GM12878 (cell line): ENCODE data around the gene ZNF783. TPM values are rescaled to one million over a fixed set of nuclear protein-coding genes. Genes with fewer than 3 reads are reported as not detected.

Source experiments
- ATAC-seq: fragments of 200-7000 bp; cut with Tn5 transposase; 3 replicates; pipeline ENCODE4 v1.9.1; 2020; ENCODE audit warnings: mild to moderate bottlenecking, moderate library complexity
- BruUV-seq: library from RNA; stranded (reverse); fragments of 400-500 nt; replicated peaks from 2 replicates; lab custom pipeline; 2021; lab: Mats Ljungman, UMichigan
- CTCF ChIA-PET: fragments of 300-600 bp; sonication (Branson Sonifier 250); formaldehyde crosslinking; extraction: SDS; loops from one replicate; lab custom pipeline; 2021; ENCODE audit warnings: inconsistent platforms; lab: Yijun Ruan, JAX
- POLR2A ChIA-PET: fragments of 350-600 bp; formaldehyde crosslinking; extraction: SDS; loops from one replicate; lab custom pipeline; 2021; ENCODE audit warnings: inconsistent platforms; lab: Charles Lee
- RAD21 ChIA-PET: fragments of 300-600 bp; sonication (Branson Sonifier 250); formaldehyde crosslinking; loops from one replicate; lab custom pipeline; 2023; ENCODE audit warnings: antibody characterized with exemption; ENCODE audit not compliant: unreplicated experiment; lab: Charles Lee
- SMC1A ChIA-PET: fragments of 300-600 bp; sonication (Branson Sonifier 250); formaldehyde crosslinking; loops from one replicate; lab custom pipeline; 2023; ENCODE audit not compliant: unreplicated experiment, uncharacterized antibody; lab: Charles Lee
- DNase-seq: peaks from one replicate; pipeline ENCODE4 v3.0.0-alpha.2; 2011; ENCODE audit warnings: low read depth, low spot score
- FAIRE-seq: peaks from 3 replicates; lab custom pipeline; 2011; peaks lifted over from hg19 to GRCh38; lab: Jason Lieb, UNC
- H2AFZ ChIP-seq: 2 replicates; pipeline ENCODE4 v1.6.0; 2011; ENCODE audit warnings: low read depth, low read length, control low read depth; ENCODE audit not compliant: control insufficient read depth
- H3K27ac ChIP-seq: 2 replicates; pipeline ENCODE4 v1.5.1; 2011; ENCODE audit warnings: control low read depth; ENCODE audit not compliant: control insufficient read depth, insufficient read depth
- H3K27me3 ChIP-seq, 2 experiments: replicated peaks in 1 of 2; 2 replicates each; pipeline versions ENCODE4 v1.6.0 to v1.6.1; 2011; ENCODE audit warnings: low read length in 1 of 2; ENCODE audit not compliant: control insufficient read depth in 2 of 2, insufficient read depth in 2 of 2
- H3K36me3 ChIP-seq, 2 experiments: 2 replicates each; pipeline ENCODE4 v1.5.1; 2011; ENCODE audit warnings: low read length in 1 of 2; ENCODE audit not compliant: control insufficient read depth in 2 of 2, insufficient read depth in 2 of 2
- H3K4me1 ChIP-seq: 2 replicates; pipeline ENCODE4 v1.6.1; 2011; ENCODE audit warnings: mild to moderate bottlenecking, low read length, moderate library complexity, mixed read lengths; ENCODE audit not compliant: control insufficient read depth, insufficient read depth
- H3K4me2 ChIP-seq: 2 replicates; pipeline ENCODE4 v1.6.0; 2011; ENCODE audit warnings: control low read depth; ENCODE audit not compliant: control insufficient read depth, insufficient read depth
- H3K4me3 ChIP-seq: fragments of 200-600 bp; sonication (generic); 2 replicates; pipeline ENCODE4 v1.5.1; 2016
- H3K79me2 ChIP-seq: 2 replicates; pipeline ENCODE4 v1.6.0; 2011; ENCODE audit warnings: low read length; ENCODE audit not compliant: control insufficient read depth, insufficient read depth
- H3K9ac ChIP-seq: 2 replicates; pipeline ENCODE4 v1.8.0; 2011; ENCODE audit warnings: low read length, control low read depth, mixed read lengths; ENCODE audit not compliant: control insufficient read depth, insufficient read depth
- H3K9me3 ChIP-seq: replicated peaks from 3 replicates; pipeline ENCODE4 v1.5.1; 2011; ENCODE audit warnings: mild to moderate bottlenecking, low read length; ENCODE audit not compliant: control insufficient read depth, insufficient read depth
- H4K20me1 ChIP-seq: 2 replicates; pipeline ENCODE4 v1.6.0; 2011; ENCODE audit not compliant: control insufficient read depth, insufficient read depth
- BCLAF1 ChIP-seq: fragments of 450-650 bp; IDR thresholded peaks from 2 replicates; pipeline ENCODE4 v1.6.1; 2017; ENCODE audit warnings: antibody characterized with exemption, mild to moderate bottlenecking, moderate library complexity
- CREB1 ChIP-seq: IDR thresholded peaks from 2 replicates; pipeline ENCODE4 v1.6.1; 2012; ENCODE audit warnings: low read depth, mild to moderate bottlenecking, inconsistent platforms
- E4F1 ChIP-seq: fragments of 450-650 bp; IDR thresholded peaks from 2 replicates; pipeline ENCODE4 v1.6.1; 2018; ENCODE audit warnings: borderline replicate concordance, mild to moderate bottlenecking; ENCODE audit not compliant: partially characterized antibody
- EED ChIP-seq: sonication (generic); IDR thresholded peaks from 2 replicates; pipeline ENCODE4 v1.6.1; 2016; ENCODE audit warnings: antibody characterized with exemption, low read depth
- IKZF2 ChIP-seq, 2 experiments: fragments of 450-650 bp; IDR thresholded peaks; 2 replicates each; pipeline ENCODE4 v1.6.1; 2017; ENCODE audit warnings: mild to moderate bottlenecking in 2 of 2, moderate library complexity in 2 of 2
- IRF4 ChIP-seq: IDR thresholded peaks from 2 replicates; pipeline ENCODE4 v1.6.1; 2011; ENCODE audit warnings: low read depth, low read length
- KLF5 ChIP-seq: fragments of 450-650 bp; IDR thresholded peaks from 2 replicates; pipeline ENCODE4 v1.6.1; 2014; ENCODE audit warnings: mild to moderate bottlenecking; ENCODE audit not compliant: partially characterized antibody
- MYB ChIP-seq: fragments of 150-350 bp; IDR thresholded peaks from 2 replicates; pipeline ENCODE4 v1.6.1; 2014; ENCODE audit warnings: mild to moderate bottlenecking, low read depth, low read length, borderline replicate concordance
- POU2F2 ChIP-seq: IDR thresholded peaks from 3 replicates; pipeline ENCODE4 v1.6.1; 2011; ENCODE audit warnings: low read depth, mild to moderate bottlenecking, low read length, borderline replicate concordance
- RUNX3 ChIP-seq: IDR thresholded peaks from 2 replicates; pipeline ENCODE4 v1.6.1; 2012; ENCODE audit warnings: low read length, inconsistent platforms
- SUPT20H ChIP-seq: IDR thresholded peaks from 2 replicates; pipeline ENCODE4 v1.6.1; 2011; ENCODE audit warnings: low read depth, mild to moderate bottlenecking, low read length, moderate library complexity, borderline replicate concordance; ENCODE audit not compliant: control insufficient read depth
- WRNIP1 ChIP-seq: IDR thresholded peaks from 2 replicates; pipeline ENCODE4 v1.6.1; 2011; ENCODE audit warnings: low read depth, low read length, improper control_type of control experiment, borderline replicate concordance
- WGBS: methylation state at CpG from one replicate; pipeline ENCODE4 v1.1.6; 2016; ENCODE audit warnings: low lambda C conversion rate; ENCODE audit not compliant: insufficient replicate concordance, insufficient coverage; ENCODE audit errors: missing lambda C conversion rate; 5-methylcytosine and 5-hydroxymethylcytosine counted together
- in situ Hi-C: fragments of 300-500 bp; cut with MboI; formaldehyde crosslinking; loops from 9 replicates; pipeline ENCODE4 v1.14.3; 2018; ENCODE audit warnings: mixed read lengths
- intact Hi-C: fragments of 100-400 bp; cut with micrococcal nuclease; formaldehyde crosslinking; loops from one replicate; pipeline ENCODE4 v1.14.2; 2022; ENCODE audit not compliant: unreplicated experiment
- polyA plus RNA-seq, 11 experiments: library from polyadenylated mRNA; depleted of rRNA in 4 of 11; unstranded in 6 of 11; stranded (reverse) in 5 of 11; fragments of >200 nt; fragmentation: Nextera tagmentation in 4 of 11; fragmentation: Illumina TruSeq in 1 of 11; extraction: Ambion mirVana in 4 of 11; extraction: Trizol in 1 of 11; gene quantifications; 1 replicate in 1 of 11; 2 replicates in 10 of 11; pipeline versions ENCODE4 v1.2.1 to v1.2.3, GENCODE V29; 2011 to 2016; ENCODE audit warnings: inconsistent platforms in 2 of 11, missing spikeins in 2 of 11, low read depth in 1 of 11
- total RNA-seq, 4 experiments: library from RNA; depleted of rRNA in 3 of 4; stranded (reverse); fragments of >200 nt in 3 of 4; fragmentation: Illumina TruSeq in 1 of 4; extraction: Trizol in 1 of 4; gene quantifications; 2 replicates each; pipeline versions ENCODE4 v1.2.1 to v1.2.3, GENCODE V29; 2013 to 2021
- TF ChIP-seq, protein P1 (sequence below): IDR thresholded peaks from 2 replicates; pipeline ENCODE4 v1.6.1; 2011; ENCODE audit warnings: borderline replicate concordance, low read depth, mild to moderate bottlenecking, moderate library complexity, low read length; ENCODE audit not compliant: insufficient read depth, poor library complexity, severe bottlenecking
- TF ChIP-seq, protein P2 (sequence below): fragments of 450-650 bp; IDR thresholded peaks from 2 replicates; pipeline ENCODE4 v1.6.1; 2016; ENCODE audit warnings: mild to moderate bottlenecking, moderate library complexity, borderline replicate concordance

The ZNF783 gene
- total and polyA plus RNA-seq, 10 of the 15 experiments (the other 5 are each of a cell fraction or from before 2014, with no cell fraction given): 2.0 to 14.4 (median 6.4) TPM

- H3K79me2 ChIP-seq: no peaks in the 10 kb centered on the region
- H3K9me3 ChIP-seq: no peaks in the 10 kb centered on the region
- H3K9ac ChIP-seq: no peak overlapping the region
- DNase-seq (no peak), ATAC-seq (no peak), FAIRE-seq (no peak)
- CTCF ChIA-PET: no interaction called here
- RAD21 ChIA-PET: no interaction called here
- H3K4me3 ChIP-seq: no peak overlapping the region
- H3K4me1 ChIP-seq: peaks cover 12% of the 10 kb centered on the region
- WGBS: 56% methylated on average over 10 of the region's 10 CpGs
- SMC1A ChIA-PET: no interaction called here
- H3K36me3 ChIP-seq: no peaks in the 10 kb centered on the region
- in situ Hi-C loops: no loop called here
- BruUV-seq: no TSS peak
- no peaks in the 10 kb centered on the region for H3K27me3 ChIP-seq
- no peak overlapping the region for H3K4me2 ChIP-seq
- no peak overlapping the region for H3K27ac ChIP-seq
- no peaks in the 10 kb centered on the region for H4K20me1 ChIP-seq
- intact Hi-C loops: no loop called here
- POLR2A ChIA-PET: no interaction called here
- H2AFZ ChIP-seq: no peak overlapping the region
- TF ChIP-seq POU2F2: no peak
- TF ChIP-seq MYB: no peak
- TF ChIP-seq E4F1: no peak
- TF ChIP-seq IKZF2 (IDR thresholded peaks at IDR 0.05): no peak
- TF ChIP-seq, protein P1, sequence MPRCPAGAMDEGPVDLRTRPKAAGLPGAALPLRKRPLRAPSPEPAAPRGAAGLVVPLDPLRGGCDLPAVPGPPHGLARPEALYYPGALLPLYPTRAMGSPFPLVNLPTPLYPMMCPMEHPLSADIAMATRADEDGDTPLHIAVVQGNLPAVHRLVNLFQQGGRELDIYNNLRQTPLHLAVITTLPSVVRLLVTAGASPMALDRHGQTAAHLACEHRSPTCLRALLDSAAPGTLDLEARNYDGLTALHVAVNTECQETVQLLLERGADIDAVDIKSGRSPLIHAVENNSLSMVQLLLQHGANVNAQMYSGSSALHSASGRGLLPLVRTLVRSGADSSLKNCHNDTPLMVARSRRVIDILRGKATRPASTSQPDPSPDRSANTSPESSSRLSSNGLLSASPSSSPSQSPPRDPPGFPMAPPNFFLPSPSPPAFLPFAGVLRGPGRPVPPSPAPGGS: no peak
- TF ChIP-seq IRF4: no peak
- no peak for TF ChIP-seq RUNX3
- TF ChIP-seq, protein P2, sequence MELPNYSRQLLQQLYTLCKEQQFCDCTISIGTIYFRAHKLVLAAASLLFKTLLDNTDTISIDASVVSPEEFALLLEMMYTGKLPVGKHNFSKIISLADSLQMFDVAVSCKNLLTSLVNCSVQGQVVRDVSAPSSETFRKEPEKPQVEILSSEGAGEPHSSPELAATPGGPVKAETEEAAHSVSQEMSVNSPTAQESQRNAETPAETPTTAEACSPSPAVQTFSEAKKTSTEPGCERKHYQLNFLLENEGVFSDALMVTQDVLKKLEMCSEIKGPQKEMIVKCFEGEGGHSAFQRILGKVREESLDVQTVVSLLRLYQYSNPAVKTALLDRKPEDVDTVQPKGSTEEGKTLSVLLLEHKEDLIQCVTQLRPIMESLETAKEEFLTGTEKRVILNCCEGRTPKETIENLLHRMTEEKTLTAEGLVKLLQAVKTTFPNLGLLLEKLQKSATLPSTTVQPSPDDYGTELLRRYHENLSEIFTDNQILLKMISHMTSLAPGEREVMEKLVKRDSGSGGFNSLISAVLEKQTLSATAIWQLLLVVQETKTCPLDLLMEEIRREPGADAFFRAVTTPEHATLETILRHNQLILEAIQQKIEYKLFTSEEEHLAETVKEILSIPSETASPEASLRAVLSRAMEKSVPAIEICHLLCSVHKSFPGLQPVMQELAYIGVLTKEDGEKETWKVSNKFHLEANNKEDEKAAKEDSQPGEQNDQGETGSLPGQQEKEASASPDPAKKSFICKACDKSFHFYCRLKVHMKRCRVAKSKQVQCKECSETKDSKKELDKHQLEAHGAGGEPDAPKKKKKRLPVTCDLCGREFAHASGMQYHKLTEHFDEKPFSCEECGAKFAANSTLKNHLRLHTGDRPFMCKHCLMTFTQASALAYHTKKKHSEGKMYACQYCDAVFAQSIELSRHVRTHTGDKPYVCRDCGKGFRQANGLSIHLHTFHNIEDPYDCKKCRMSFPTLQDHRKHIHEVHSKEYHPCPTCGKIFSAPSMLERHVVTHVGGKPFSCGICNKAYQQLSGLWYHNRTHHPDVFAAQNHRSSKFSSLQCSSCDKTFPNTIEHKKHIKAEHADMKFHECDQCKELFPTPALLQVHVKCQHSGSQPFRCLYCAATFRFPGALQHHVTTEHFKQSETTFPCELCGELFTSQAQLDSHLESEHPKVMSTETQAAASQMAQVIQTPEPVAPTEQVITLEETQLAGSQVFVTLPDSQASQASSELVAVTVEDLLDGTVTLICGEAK: no peak
- TF ChIP-seq WRNIP1: no peak
- TF ChIP-seq EED: no peak
- TF ChIP-seq BCLAF1: no peak
- no peak for TF ChIP-seq KLF5
- no peak for TF ChIP-seq SUPT20H
- TF ChIP-seq CREB1: no peak
Observed at GRCh38 chr7:149287622-149288021, 25.6 kb downstream of the ZNF783 start.
